Measurements from ENCODE around the gene XYLT2. TPM values are rescaled to one million over a fixed set of nuclear protein-coding genes. Genes with fewer than 3 reads are reported as not detected.

Gene XYLT2
- total and polyA plus RNA-seq, 2 of the 8 experiments (the other 6 are each of a cell fraction or from before 2014, with no cell fraction given), result 28.0 to 29.9 TPM

GRCh38 chr17:50365649-50366393 is 19.9 kb downstream of the XYLT2 start (continued):
- TF ChIP-seq RAD21 (IDR thresholded peaks at IDR 0.05 in 1 of 2, conservative IDR thresholded peaks at IDR 0.05 in 1 of 2; ENCODE audit: low read depth in 2 of 2, low read length in 2 of 2) (no peak), PHF8 (conservative IDR thresholded peaks at IDR 0.05; ENCODE audit: low read depth, low read length) (no peak), JUND (IDR thresholded peaks at IDR 0.05; ENCODE audit: low read length) (no peak)
